Measurements from ENCODE around the gene HIVEP3.

The HIVEP3 gene

DNA sequence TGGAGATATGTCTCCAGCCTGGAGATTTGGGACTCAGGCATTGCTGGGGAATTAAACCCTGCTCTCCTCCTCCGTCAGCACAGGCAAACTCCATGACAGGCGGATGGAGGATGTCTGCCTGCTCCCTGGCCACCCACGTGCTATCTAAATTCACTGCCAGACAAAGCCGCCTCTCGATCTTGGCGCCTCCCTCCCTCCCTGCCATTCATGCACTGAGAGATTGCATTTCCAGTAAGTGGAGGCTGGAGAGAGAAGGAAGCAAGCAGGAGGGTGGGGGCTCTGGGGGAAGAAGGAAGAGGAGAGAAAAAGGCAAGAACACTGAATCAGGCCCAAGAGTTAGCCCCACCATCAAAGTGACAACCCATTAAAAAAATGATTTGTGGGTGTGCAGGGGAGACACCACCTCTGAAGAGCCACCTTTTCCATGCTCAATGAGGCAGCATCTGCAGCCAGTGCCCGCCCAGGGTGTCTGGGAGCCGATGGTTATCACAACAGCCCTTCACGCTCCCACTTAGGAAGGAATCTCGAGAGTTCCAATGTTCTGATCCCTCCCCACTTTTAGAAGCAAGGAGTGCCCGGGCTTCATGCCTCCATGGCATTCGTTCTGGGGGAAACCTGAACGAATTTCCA lies 183.0 kb downstream of the HIVEP3 start:
- Histone ChIP-seq H3K36me3 (replicated peaks; ENCODE audit: insufficient read depth, low read length) (no peaks in the 10 kb centered on the region), H3F3A (ENCODE audit: insufficient read depth, low read length) (no peaks in the 10 kb centered on the region), H3K4me2 (ENCODE audit: low read depth, low read length) (no peak overlapping the region), H4K20me1 (ENCODE audit: insufficient read depth, low read length) (no peaks in the 10 kb centered on the region), H3K27me3 (replicated peaks; ENCODE audit: insufficient read depth, low read length) (no peaks in the 10 kb centered on the region), H3K4me3 (ENCODE audit: low read length) (no peak overlapping the region), H3K9me3 (replicated peaks; ENCODE audit: insufficient read depth, low read length) (no peaks in the 10 kb centered on the region), H3K4me1 (ENCODE audit: low read length) (peaks cover 7% of the 10 kb centered on the region), H3K9me2 (replicated peaks; ENCODE audit: insufficient read depth, low read length) (no peaks in the 10 kb centered on the region), H3K79me2 (ENCODE audit: low read length) (no peaks in the 10 kb centered on the region), H3K27ac (ENCODE audit: low read length) (no peak overlapping the region), H2AFZ (ENCODE audit: low read length) (no peak overlapping the region), H3K9ac (ENCODE audit: low read length) (no peak overlapping the region)
- no peak for DNase-seq
- TF ChIP-seq EZH2phosphoT487 (IDR thresholded peaks at IDR 0.05; ENCODE audit: low read length) = no peak
- TF ChIP-seq EZH2 (optimal IDR thresholded peaks at IDR 0.05; ENCODE audit: low read depth, low read length) = no peak
- TF ChIP-seq, protein P1, sequence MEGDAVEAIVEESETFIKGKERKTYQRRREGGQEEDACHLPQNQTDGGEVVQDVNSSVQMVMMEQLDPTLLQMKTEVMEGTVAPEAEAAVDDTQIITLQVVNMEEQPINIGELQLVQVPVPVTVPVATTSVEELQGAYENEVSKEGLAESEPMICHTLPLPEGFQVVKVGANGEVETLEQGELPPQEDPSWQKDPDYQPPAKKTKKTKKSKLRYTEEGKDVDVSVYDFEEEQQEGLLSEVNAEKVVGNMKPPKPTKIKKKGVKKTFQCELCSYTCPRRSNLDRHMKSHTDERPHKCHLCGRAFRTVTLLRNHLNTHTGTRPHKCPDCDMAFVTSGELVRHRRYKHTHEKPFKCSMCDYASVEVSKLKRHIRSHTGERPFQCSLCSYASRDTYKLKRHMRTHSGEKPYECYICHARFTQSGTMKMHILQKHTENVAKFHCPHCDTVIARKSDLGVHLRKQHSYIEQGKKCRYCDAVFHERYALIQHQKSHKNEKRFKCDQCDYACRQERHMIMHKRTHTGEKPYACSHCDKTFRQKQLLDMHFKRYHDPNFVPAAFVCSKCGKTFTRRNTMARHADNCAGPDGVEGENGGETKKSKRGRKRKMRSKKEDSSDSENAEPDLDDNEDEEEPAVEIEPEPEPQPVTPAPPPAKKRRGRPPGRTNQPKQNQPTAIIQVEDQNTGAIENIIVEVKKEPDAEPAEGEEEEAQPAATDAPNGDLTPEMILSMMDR (IDR thresholded peaks at IDR 0.05; ENCODE audit: low read length) = no peak

DNA sequence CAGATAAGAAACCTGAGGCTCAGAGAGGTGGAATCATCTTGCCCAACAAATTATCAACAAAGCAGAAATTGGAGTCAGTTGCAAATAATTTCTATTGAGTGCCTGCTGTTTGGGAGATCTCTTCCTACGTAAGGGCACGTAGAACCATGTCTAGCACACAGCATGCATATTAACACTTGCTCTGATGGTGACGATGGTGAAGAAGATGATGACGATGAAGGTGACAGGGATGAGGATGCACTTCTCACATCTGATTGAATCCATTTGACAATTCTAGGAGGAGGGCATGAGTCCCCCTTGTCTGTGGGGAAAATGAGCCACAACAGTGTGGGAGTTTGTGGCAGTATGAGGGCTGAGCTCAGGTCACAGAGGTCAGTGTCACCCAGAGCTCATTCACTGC lies 183.6 kb downstream of the HIVEP3 start:
- Histone ChIP-seq H3K27ac (ENCODE audit: low read length) (no peak overlapping the region), H3K4me1 (ENCODE audit: low read length) (peaks cover under 1% of the 10 kb centered on the region; the same call in 1 of the 2 replicates), H3F3A (ENCODE audit: insufficient read depth, low read length) (no peaks in the 10 kb centered on the region), H3K4me2 (ENCODE audit: low read depth, low read length) (no peak overlapping the region), H3K4me3 (ENCODE audit: low read length) (no peak overlapping the region), H3K27me3 (replicated peaks; ENCODE audit: insufficient read depth, low read length) (no peaks in the 10 kb centered on the region), H3K9me2 (replicated peaks; ENCODE audit: insufficient read depth, low read length) (no peaks in the 10 kb centered on the region), H3K36me3 (replicated peaks; ENCODE audit: insufficient read depth, low read length) (no peaks in the 10 kb centered on the region), H3K79me2 (ENCODE audit: low read length) (no peaks in the 10 kb centered on the region), H4K20me1 (ENCODE audit: insufficient read depth, low read length) (no peaks in the 10 kb centered on the region), H2AFZ (ENCODE audit: low read length) (no peak overlapping the region), H3K9me3 (replicated peaks; ENCODE audit: insufficient read depth, low read length) (no peaks in the 10 kb centered on the region), H3K9ac (ENCODE audit: low read length) (no peak overlapping the region)
- TF ChIP-seq EZH2phosphoT487 (IDR thresholded peaks at IDR 0.05; ENCODE audit: low read length) (no peak), EZH2 (optimal IDR thresholded peaks at IDR 0.05; ENCODE audit: low read depth, low read length) (no peak)
- TF ChIP-seq, protein P1 (IDR thresholded peaks at IDR 0.05; ENCODE audit: low read length) = no peak
- DNase-seq = no peak

DNA sequence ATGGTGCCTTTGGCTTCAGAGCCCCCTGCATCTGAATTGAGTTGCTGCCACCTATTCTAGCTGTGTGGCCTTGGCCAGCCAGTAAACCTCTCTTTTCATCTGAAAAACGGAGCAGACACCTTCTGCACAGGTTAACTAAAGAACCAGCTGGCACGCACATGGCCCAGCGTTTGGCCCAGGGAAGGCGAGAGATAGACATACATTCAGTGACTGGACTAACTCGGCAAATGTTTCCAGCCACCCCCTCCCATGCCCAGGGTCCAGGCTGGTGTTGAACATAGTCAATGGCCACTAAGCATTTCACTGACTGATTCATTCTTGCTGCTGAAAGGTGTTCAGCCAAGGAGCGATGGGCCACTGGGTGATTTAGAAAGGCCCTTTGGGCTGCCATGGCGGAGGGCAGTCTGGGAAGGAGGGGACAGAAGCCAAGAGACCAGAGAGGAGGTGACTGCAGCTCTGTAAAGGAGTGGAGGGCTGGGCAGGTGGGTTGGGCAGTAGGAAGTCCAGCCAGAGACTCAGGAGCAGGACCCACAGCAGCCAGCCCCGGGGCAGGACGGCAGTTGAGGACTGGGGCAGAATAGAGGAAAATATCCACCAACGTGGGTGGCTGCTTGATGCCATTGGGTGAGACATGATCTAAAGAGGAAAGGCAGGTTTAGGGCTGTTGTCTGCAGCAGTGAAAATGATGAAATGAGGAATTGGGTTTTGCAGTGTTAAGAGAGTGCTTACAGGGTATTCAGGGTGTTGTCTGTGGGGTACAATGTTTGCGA lies 184.3 kb downstream of the HIVEP3 start:
- H3K79me2 ChIP-seq (ENCODE audit: low read length) = no peaks in the 10 kb centered on the region
- H3K27ac ChIP-seq (ENCODE audit: low read length) = no peak overlapping the region
- peaks cover 5% of the 10 kb centered on the region for H3K4me1 ChIP-seq (ENCODE audit: low read length)

More for the DNA sequence above, 184.3 kb downstream of the HIVEP3 start:
- TF ChIP-seq, protein P1 (IDR thresholded peaks at IDR 0.05; ENCODE audit: low read length) = no peak
- TF ChIP-seq EZH2 (optimal IDR thresholded peaks at IDR 0.05; ENCODE audit: low read depth, low read length) = no peak
- no peak for TF ChIP-seq EZH2phosphoT487 (IDR thresholded peaks at IDR 0.05; ENCODE audit: low read length)
- Histone ChIP-seq H3K36me3 (replicated peaks; ENCODE audit: insufficient read depth, low read length) (no peaks in the 10 kb centered on the region), H3K4me2 (ENCODE audit: low read depth, low read length) (no peak overlapping the region), H3K9me3 (replicated peaks; ENCODE audit: insufficient read depth, low read length) (no peaks in the 10 kb centered on the region), H3K9ac (ENCODE audit: low read length) (no peak overlapping the region), H4K20me1 (ENCODE audit: insufficient read depth, low read length) (no peaks in the 10 kb centered on the region), H2AFZ (ENCODE audit: low read length) (no peak overlapping the region), H3K4me3 (ENCODE audit: low read length) (no peak overlapping the region), H3F3A (ENCODE audit: insufficient read depth, low read length) (no peaks in the 10 kb centered on the region), H3K27me3 (replicated peaks; ENCODE audit: insufficient read depth, low read length) (no peaks in the 10 kb centered on the region), H3K9me2 (replicated peaks; ENCODE audit: insufficient read depth, low read length) (no peaks in the 10 kb centered on the region)
- DNase-seq = no peak
